GM18909 (cell line): ENCODE data around the gene BCAR3.

Experiments
- ATAC-seq: cut with Tn5 transposase; IDR thresholded peaks from one replicate; pipeline ENCODE4 v1.9.1; 2021; ENCODE audit warnings: mild to moderate bottlenecking; ENCODE audit not compliant: unreplicated experiment, poor library complexity

BCAR3 gene

DNA sequence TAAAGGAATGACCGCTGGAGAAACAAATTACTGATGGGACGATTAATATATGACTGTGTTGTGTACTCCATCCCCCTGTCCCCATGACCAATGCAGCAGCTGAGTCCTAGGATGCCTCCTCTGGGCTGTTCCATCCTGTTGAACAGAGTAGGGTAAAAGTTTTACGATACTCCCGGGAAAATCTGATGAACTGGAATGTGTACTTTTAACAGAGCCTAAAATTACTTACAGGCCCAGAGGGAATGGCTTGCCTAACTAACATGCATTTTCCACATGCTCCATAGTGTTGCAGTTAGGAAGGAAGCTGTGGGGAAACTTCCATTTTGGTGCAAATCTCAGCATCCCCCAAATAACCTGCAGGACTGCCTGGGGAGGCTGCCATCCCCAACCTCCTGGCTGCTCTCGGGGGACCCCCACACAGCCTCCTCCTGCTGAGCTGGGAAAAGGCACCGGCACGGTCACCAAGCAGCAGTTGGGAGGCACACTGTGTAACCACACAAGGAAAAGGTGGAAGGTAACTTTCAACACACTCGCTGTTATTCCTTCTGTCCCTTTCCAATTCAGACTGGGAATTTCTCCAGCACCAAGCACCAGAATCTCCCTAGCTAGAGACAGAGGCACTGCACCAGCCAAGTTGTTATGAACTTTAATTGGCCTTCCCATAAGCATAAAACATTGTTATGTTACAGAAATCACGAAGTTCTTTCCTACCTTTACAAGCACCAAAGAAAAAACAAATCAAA lies 97.2 kb downstream of the BCAR3 start:
- ATAC-seq = no peak

- no peak for ATAC-seq
Measured at GRCh38 chr1:93581917-93582850, 99.5 kb downstream of the BCAR3 start.

DNA sequence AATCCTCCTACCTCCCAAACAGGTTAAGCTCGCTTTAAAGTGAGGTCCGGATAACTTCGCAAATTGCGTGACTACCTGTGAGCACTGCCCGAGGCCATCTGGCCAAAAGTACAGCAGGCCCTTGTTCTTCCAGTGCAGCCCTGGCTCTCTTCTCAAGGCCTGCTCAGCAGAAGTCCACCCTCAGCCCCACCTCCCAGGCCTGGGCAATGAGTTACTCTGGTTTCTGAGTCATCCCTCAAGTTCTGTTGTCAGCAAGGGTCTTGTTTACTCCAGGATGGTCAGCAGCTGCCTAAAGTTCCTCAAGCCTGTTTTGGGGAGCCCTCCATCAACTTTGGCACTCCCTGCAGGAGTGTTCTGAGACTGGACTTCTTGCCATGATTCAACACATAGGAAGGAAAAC lies 101.7 kb downstream of the BCAR3 start:
- no peak for ATAC-seq

DNA sequence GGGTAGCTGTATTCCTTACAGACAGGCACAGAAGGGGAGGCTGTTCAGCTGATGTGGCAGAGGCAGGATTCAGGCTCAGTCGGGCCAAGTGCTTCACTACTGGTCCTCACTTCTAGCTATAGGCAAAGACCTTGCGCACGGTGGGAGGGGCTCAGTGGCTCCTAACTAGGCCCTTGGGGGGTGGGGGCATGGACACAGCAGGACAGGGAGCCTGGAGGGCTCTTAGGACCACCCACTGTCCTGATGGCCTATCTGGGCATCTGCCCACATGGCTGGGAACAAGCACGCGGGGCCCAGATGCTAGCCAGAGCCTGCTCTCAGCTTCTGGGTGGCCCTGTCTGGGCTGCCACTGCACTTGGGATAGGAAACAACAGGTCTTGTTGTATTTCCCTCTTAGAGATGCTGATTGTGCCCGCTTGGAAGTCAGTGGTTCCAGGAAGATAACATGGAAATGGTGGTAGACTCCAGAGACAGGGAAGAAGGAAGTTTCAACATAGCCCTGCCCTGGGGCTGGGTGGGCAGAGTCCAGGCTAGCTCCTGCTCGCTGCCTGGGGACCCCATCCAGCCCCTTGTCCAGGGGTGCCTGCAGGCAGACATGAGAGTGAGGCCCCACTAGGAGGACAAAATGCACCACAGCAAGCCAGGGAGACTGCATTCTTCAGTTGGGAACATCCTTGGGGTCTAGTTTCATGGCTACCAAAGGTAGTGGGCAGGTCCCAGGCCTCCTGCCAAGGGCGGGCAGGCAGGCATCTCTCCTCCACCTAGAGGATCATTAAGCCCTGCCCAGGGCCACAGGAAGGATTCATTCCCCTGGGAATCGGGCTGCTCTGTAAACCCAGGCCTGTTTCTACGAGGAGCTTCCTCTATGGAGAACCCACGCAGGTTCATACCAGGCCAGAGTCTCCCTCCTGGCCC lies 102.5 kb downstream of the BCAR3 start:
- ATAC-seq = no peak

- no peak for ATAC-seq
Measured at GRCh38 chr1:93578433-93578830, 103.2 kb downstream of the BCAR3 start.

DNA sequence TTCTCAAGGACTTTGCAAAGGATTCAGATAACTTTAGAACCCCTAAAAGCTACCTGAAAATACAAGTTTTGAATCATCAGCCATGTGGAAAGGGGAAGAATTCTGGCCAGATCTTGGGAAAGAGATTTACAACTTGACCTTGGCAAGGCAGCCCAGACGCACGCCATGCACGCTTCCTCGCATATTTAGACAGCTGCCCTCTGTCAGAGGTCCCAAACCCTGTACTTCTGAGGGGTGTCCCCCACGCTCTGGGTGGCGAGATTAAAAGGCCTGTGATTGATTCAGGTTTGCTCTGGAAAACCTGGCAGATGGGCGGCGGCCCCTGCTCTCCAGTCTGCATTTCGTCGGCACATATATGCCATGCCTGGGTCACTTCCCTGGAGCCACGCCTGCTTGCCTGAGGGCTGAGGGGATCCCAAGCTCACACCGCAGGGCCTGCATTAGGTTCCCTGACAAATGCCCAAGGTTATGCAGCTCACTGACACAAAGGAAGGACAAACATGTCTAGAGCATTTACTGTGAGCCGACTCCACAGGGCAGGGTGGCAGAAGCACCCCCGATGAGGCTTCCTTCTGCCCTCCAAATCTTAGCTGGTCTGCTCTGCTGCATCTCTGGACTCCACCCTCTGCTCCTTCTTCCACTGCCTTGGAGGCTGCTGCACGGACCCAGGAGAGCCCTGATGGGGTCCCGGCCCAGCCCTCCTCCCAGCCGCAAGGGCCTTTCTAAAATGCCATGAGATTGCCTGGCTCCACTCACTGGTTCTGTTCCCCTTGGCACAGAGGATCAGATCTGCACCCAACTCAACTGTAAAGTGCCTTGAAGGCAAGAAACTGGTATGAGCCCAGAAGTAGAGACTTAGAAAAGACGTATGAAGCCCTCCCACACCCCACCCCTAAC lies 103.9 kb downstream of the BCAR3 start:
- no peak for ATAC-seq

GRCh38 chr1:93576746-93577145 lies 104.9 kb downstream of the BCAR3 start:
- ATAC-seq = no peak

- no peak for ATAC-seq
Measured at GRCh38 chr1:93576346-93576745, 105.3 kb downstream of the BCAR3 start.

DNA sequence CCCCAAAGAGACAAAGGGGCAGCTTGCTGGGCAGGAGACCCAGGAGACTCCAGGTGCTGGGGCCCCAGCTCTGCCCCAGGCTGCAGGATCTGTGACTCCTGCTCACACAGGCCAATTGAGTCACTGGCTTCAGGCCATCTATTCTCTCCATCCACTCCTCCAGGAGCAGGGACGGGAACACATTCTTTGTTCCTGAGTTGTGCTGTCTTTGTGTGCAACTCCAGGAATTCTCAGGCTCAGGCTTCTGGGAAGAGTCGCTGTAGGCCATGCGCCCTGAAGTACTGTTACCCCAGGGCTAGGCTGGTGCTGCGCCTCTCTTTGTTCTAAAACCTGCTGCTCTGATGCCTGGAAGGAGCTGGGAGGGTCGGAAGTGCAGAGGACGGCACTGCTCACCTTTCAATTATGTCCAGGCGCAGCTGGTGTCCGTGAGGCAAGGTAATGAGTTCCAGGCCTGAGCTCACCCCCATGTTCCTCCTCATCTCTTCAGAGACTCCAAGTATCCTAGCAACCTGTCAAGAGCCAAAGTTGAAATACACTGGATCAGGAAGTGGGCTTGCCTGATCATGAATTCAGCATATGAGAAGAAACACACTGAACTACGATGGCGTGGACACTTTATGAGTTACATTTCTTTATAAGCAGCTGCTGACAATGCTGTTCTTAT lies 105.9 kb downstream of the BCAR3 start:
- ATAC-seq = no peak

DNA sequence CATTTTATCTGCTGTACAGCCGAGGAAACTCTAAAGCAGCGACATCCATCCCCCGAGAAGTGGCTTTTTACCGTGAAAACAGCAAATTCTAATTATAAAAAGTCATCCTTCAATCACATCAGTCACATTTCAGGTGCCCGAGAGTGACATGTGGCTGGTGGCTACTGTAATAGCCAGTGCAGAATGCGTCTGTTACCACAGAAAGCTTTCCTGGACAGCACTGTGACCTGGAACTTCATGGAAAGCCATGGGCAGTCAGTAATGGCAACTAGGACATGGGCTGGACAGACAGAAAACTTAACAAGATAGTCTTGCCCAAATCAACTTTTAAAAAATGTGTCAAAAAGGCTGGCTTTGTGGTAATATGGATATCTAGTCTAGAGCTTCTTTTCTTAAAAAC lies 106.6 kb downstream of the BCAR3 start:
- ATAC-seq = no peak

DNA sequence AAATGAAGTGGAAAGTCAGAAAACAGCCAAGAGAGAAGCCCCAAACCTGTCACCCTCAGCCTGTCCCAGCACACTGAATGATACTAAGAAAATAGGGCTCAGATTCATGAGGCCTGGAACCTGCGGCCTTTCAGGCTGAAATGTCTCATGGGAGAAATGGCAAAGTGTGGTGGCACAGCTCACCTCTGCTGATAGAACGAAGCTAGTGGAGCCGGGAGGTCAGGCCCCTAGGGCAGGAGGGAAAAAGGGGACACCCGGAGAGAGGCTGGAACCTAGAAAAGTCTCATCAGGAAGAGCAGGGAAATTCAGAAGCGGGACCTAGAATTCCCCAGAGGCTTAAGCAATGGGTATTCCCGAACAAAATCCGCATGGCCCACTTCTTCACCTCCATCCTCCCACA lies 107.1 kb downstream of the BCAR3 start:
- ATAC-seq = no peak

DNA sequence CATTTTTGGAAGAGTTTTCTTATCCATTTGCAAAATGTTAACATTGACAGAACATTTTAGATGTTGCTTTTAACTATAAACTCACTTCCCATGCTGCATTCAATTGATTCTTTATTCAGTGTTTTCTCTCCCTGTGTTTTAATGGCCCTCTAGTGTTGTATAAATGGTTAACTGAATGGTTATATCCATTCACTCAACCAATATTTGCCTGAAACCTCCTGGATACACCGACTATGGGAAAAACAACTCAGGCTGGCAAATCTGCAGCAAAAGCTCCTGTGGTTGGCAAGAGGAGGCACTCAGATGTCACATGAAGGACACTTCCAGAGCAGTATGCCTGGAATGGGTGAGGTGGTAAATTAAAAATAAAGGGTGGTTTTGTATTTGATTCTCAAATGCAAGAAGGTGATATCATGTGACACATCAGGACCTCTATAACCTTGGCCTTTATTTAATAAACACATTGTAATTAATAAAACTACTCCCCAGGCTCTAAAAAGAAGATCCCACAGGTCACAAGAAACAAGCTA lies 107.6 kb downstream of the BCAR3 start:
- ATAC-seq = no peak

DNA sequence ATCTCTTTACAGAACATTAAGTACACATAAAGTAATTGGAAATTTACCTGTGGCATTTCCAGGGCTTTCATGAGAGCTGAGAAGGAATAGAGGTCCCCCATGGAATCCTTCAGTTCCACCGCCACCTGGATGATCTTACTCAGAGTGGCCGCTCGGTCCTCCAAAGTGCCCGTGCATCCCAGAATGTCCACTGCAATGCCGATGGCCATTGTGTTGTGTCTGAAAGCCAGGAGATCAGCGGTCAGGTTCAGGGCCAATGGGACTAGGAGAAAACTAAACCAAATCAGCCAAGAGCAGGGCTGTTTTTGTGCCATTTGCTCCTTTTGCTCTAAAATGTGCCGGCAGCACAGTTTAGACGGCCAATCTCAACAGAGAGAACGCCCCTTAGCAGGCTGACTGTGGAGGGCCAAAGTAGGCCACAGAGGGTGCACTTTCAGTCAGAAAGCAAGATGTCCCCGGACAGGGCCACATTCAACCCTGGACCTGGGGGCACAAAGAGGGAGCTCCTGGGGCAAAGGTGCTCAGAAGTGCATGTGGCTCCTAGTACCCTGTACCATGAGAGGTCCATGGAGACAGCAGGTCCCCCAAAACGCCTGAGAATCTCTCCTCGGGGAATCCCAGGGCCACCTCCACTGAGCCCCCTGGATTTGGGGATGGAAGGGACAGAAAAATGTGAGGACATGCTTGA lies 109.9 kb downstream of the BCAR3 start:
- no peak for ATAC-seq

DNA sequence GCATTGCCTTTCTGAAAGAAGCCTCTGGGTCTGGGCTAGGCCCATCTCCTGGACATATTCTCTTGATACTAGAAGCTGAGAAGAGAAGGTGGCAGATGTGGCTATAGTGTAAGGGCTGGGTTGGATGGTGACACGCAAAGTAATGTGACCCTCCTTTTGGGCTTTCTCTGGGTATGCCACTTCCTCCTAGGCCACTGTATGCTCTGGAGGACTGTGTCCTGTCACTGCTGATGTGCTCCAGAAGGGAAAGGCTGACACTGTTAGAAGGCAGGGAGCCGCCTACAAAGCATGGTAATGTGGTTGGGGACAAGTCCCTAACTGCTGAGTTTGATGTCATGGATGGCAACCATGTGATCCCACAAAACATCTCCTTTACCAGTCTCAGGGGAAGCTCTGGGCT lies 112.1 kb downstream of the BCAR3 start:
- no peak for ATAC-seq

- no peak for ATAC-seq
Measured at GRCh38 chr1:93567255-93567918, 114.2 kb downstream of the BCAR3 start.

- no peak for ATAC-seq
Measured at GRCh38 chr1:93566227-93566626, 115.4 kb downstream of the BCAR3 start.

- no peak for ATAC-seq
Measured at GRCh38 chr1:93565496-93566206, 116.0 kb downstream of the BCAR3 start.
